B cell (primary cell): ENCODE measurements around the gene GART. TPM values are rescaled to one million over a fixed set of nuclear protein-coding genes. Genes with fewer than 3 reads are reported as not detected.

Experiments
- ATAC-seq: fragments of 200-7000 bp; cut with Tn5 transposase; one replicate; pipeline ENCODE4 v1.10.0; 2021; ENCODE audit warnings: low read depth, mild to moderate bottlenecking, moderate number of reproducible peaks, moderate library complexity
- CTCF ChIA-PET: fragments of 350-600 bp; sonication (Branson Sonifier 250); formaldehyde crosslinking; loops from one replicate; lab custom pipeline; 2021; ENCODE audit warnings: antibody characterized with exemption, inconsistent platforms; lab: Charles Lee
- POLR2A ChIA-PET: fragments of 350-600 bp; sonication (Branson Sonifier 250); formaldehyde crosslinking; loops from one replicate; lab custom pipeline; 2021; ENCODE audit warnings: antibody characterized with exemption; lab: Charles Lee
- DNase-seq: peaks from one replicate; pipeline ENCODE4 v3.0.0; 2013
- H2AFZ ChIP-seq: 2 replicates; pipeline ENCODE4 v1.6.1; 2012; ENCODE audit warnings: mild to moderate bottlenecking, low read depth, low read length; ENCODE audit not compliant: insufficient read depth, poor library complexity, severe bottlenecking
- H3K27ac ChIP-seq, 2 donors: 1 replicate in 1 of 2; 2 replicates in 1 of 2; pipeline ENCODE4 v1.5.1; 2012 to 2013; ENCODE audit warnings: low read length in 2 of 2, mild to moderate bottlenecking in 2 of 2, moderate library complexity in 1 of 2
- H3K27me3 ChIP-seq, 4 experiments: fragments of 200-600 bp in 1 of 4; sonication (generic) in 1 of 4; replicated peaks in 1 of 4; 1 replicate in 2 of 4; 2 replicates in 2 of 4; pipeline versions ENCODE4 v1.6.1 to v1.7.0; 2013 to 2016; ENCODE audit warnings: low read length in 3 of 4, mild to moderate bottlenecking in 2 of 4, mixed read lengths in 1 of 4, moderate library complexity in 1 of 4; ENCODE audit not compliant: insufficient read depth in 4 of 4, control insufficient read depth in 3 of 4; ENCODE audit errors: control extremely low read depth in 1 of 4
- H3K36me3 ChIP-seq, 2 experiments: replicated peaks in 1 of 2; 1 replicate in 1 of 2; 2 replicates in 1 of 2; pipeline versions ENCODE4 v1.6.1 to v1.7.1; 2013; ENCODE audit warnings: low read length in 1 of 2; ENCODE audit not compliant: insufficient read depth in 2 of 2, control insufficient read depth in 1 of 2; ENCODE audit errors: control extremely low read depth in 1 of 2, extremely low read depth in 1 of 2
- H3K4me1 ChIP-seq, 2 donors: fragments of 200-600 bp in 1 of 2; sonication (generic) in 1 of 2; 1 replicate in 1 of 2; 2 replicates in 1 of 2; pipeline versions ENCODE4 v1.5.1 to v1.6.1; 2013 to 2017; ENCODE audit warnings: low read length in 2 of 2; ENCODE audit not compliant: control insufficient read depth in 2 of 2, insufficient read depth in 2 of 2
- H3K4me2 ChIP-seq: replicated peaks from 2 replicates; pipeline ENCODE3; 2012; ENCODE audit warnings: mild to moderate bottlenecking, low read depth, low read length; ENCODE audit not compliant: poor library complexity, severe bottlenecking
- H3K4me3 ChIP-seq, 5 experiments: fragments of 200-600 bp in 1 of 5; sonication (generic) in 1 of 5; 1 replicate in 3 of 5; 2 replicates in 2 of 5; pipeline versions ENCODE4 v1.5.1 to v1.7.0; 2011 to 2016; ENCODE audit warnings: low read length in 4 of 5, mild to moderate bottlenecking in 4 of 5, low read depth in 2 of 5, control low read depth in 1 of 5, moderate library complexity in 1 of 5; ENCODE audit not compliant: insufficient read depth in 1 of 5; ENCODE audit errors: control extremely low read depth in 1 of 5, extremely low read depth in 1 of 5
- H3K79me2 ChIP-seq: fragments of 200-600 bp; sonication (generic); one replicate; pipeline ENCODE4 v1.6.0; 2016; ENCODE audit warnings: low read length; ENCODE audit not compliant: control insufficient read depth, insufficient read depth
- H3K9ac ChIP-seq: fragments of 200-600 bp; sonication (generic); 2 replicates; pipeline ENCODE4 v1.6.1; 2017; ENCODE audit warnings: mild to moderate bottlenecking, low read length, moderate library complexity
- H3K9me3 ChIP-seq, 3 donors: one replicate each; pipeline versions ENCODE4 v1.6.1 to v1.7.1; 2013; ENCODE audit warnings: low read length in 2 of 3; ENCODE audit not compliant: control insufficient read depth in 2 of 3, insufficient read depth in 1 of 3; ENCODE audit errors: control extremely low read depth in 1 of 3
- H4K20me1 ChIP-seq: 2 replicates; pipeline ENCODE4 v1.6.0; 2012; ENCODE audit warnings: mild to moderate bottlenecking, low read length; ENCODE audit not compliant: insufficient read depth, control insufficient read depth, poor library complexity, severe bottlenecking
- H3K27ac Mint-ChIP-seq: one replicate; pipeline ENCODE4 v1.8.0; 2021; ENCODE audit warnings: mixed read lengths
- H3K27me3 Mint-ChIP-seq: one replicate; pipeline ENCODE4 v1.8.0; 2021; ENCODE audit warnings: mixed read lengths
- H3K4me1 Mint-ChIP-seq: one replicate; pipeline ENCODE4 v1.8.0; 2021; ENCODE audit warnings: mixed read lengths
- H3K4me3 Mint-ChIP-seq: one replicate; pipeline ENCODE4 v1.8.0; 2021; ENCODE audit warnings: mixed read lengths
- H3K9me3 Mint-ChIP-seq: one replicate; pipeline ENCODE4 v1.8.0; 2022; ENCODE audit warnings: mixed read lengths; ENCODE audit not compliant: insufficient read depth
- CTCF ChIP-seq: fragments of 200-600 bp; IDR thresholded peaks from one replicate; pipeline ENCODE4 v1.8.0; 2022; ENCODE audit warnings: antibody characterized with exemption, mild to moderate bottlenecking
- EZH2 ChIP-seq: IDR thresholded peaks from 2 replicates; pipeline ENCODE4 v1.6.1; 2012; ENCODE audit warnings: borderline replicate concordance, low read depth, mild to moderate bottlenecking, moderate library complexity, low read length; ENCODE audit not compliant: insufficient read depth, poor library complexity, severe bottlenecking
- WGBS: methylation state at CpG from one replicate; pipeline ENCODE4 v1.1.5; 2013; ENCODE audit warnings: missing lambda C conversion rate; ENCODE audit not compliant: insufficient coverage; 5-methylcytosine and 5-hydroxymethylcytosine counted together
- intact Hi-C: fragments of 100-400 bp; cut with micrococcal nuclease; formaldehyde crosslinking; loops from one replicate; pipeline ENCODE4 v1.10.0; 2022
- polyA plus RNA-seq: library from polyadenylated mRNA; depleted of rRNA; stranded (reverse); fragments of >200 nt; gene quantifications from 2 replicates; pipeline ENCODE4 v1.2.3, GENCODE V29; 2012
- total RNA-seq, 2 donors: library from RNA; stranded (reverse); fragments of 120-200 nt in 1 of 2; gene quantifications; 1 replicate in 1 of 2; 2 replicates in 1 of 2; pipeline versions ENCODE4 v1.2.3 to v1.2.4, GENCODE V29; 2013 to 2022

Gene GART
- total and polyA plus RNA-seq, 2 donors (not counting 1 experiment from before 2014, with no cell fraction given) = 8.7 to 58.3 TPM

GRCh38 chr21:33514229-33514628, 27.7 kb downstream of the GART start:
- no peak for DNase-seq
- WGBS = no CpG with 5 or more reads among the region's 2 CpGs
- CTCF ChIA-PET = no interaction called here
- no peaks in the 10 kb centered on the region for H3K9me3 ChIP-seq
- intact Hi-C loops = no loop called here
- ATAC-seq = no peak
- no peak overlapping the region for H3K4me2 ChIP-seq
- H3K27me3 ChIP-seq = no peaks in the 10 kb centered on the region
- H3K79me2 ChIP-seq = no peaks in the 10 kb centered on the region
- Mint-ChIP-seq H3K4me1 (no peaks in the 10 kb centered on the region), H3K27me3 (no peaks in the 10 kb centered on the region), H3K27ac (no peak overlapping the region), H3K9me3 (no peaks in the 10 kb centered on the region), H3K4me3 (no peak overlapping the region)
- no peaks in the 10 kb centered on the region for H4K20me1 ChIP-seq
- no peaks in the 10 kb centered on the region for H3K4me1 ChIP-seq
- H3K4me3 ChIP-seq = no peak overlapping the region
- TF ChIP-seq CTCF (no peak), EZH2 (no peak)
- H2AFZ ChIP-seq = no peak overlapping the region
- POLR2A ChIA-PET = no interaction called here
- no peak overlapping the region for H3K9ac ChIP-seq
- no peak overlapping the region for H3K27ac ChIP-seq
- peaks cover 7 to 58% of the 10 kb centered on the region in 2 experiments for H3K36me3 ChIP-seq

- ChIA-PET CTCF (no interaction called here), POLR2A (no interaction called here)
- Histone ChIP-seq H3K9me3 (no peaks in the 10 kb centered on the region), H3K4me3 (no peak overlapping the region), H2AFZ (no peak overlapping the region), H4K20me1 (no peaks in the 10 kb centered on the region), H3K79me2 (no peaks in the 10 kb centered on the region), H3K4me2 (no peak overlapping the region), H3K27ac (no peak overlapping the region), H3K9ac (no peak overlapping the region), H3K4me1 (no peaks in the 10 kb centered on the region), H3K27me3 (no peaks in the 10 kb centered on the region), H3K36me3 (peaks cover 7 to 53% of the 10 kb centered on the region in 2 experiments)
- Mint-ChIP-seq H3K9me3 (no peaks in the 10 kb centered on the region), H3K4me1 (no peaks in the 10 kb centered on the region), H3K4me3 (no peak overlapping the region), H3K27ac (no peak overlapping the region), H3K27me3 (no peaks in the 10 kb centered on the region)
- DNase-seq (no peak), ATAC-seq (no peak)
- TF ChIP-seq EZH2 (no peak), CTCF (no peak)
- 90% methylated on average over 3 of the region's 3 CpGs for WGBS
- intact Hi-C loops = no loop called here
These were observed 29.4 kb downstream of the GART start for GRCh38 chr21:33512481-33512880.
